ACC112 (cell line): ENCODE measurements around the gene GYPC.
"Not testable (repeated sequence)": the region's sequence is repeated elsewhere in the genome, so short reads cannot be mapped to it uniquely, and the experiment has no call there.

ENCODE experiments used
- H2AFZ ChIP-seq: fragments of 200-600 bp; sonication (generic); one replicate; pipeline ENCODE4 v1.6.0; 2017; ENCODE audit warnings: antibody characterized with exemption, low read length; ENCODE audit not compliant: unreplicated experiment
- H3K27ac ChIP-seq: fragments of 200-600 bp; sonication (generic); 2 replicates; pipeline ENCODE4 v1.5.1; 2014; ENCODE audit warnings: low read depth, mild to moderate bottlenecking, antibody characterized with exemption, low read length, moderate library complexity
- H3K27me3 ChIP-seq: fragments of 200-600 bp; sonication (generic); 2 replicates; pipeline ENCODE4 v1.6.1; 2014; ENCODE audit warnings: mild to moderate bottlenecking, antibody characterized with exemption, low read length, moderate library complexity, mixed read lengths; ENCODE audit not compliant: insufficient read depth
- H3K36me3 ChIP-seq: fragments of 200-600 bp; sonication (generic); 2 replicates; pipeline ENCODE4 v1.6.1; 2016; ENCODE audit warnings: mild to moderate bottlenecking, antibody characterized with exemption, low read length, moderate library complexity, mixed read lengths; ENCODE audit not compliant: insufficient read depth
- H3K4me1 ChIP-seq: fragments of 200-600 bp; sonication (generic); one replicate; pipeline ENCODE4 v1.6.1; 2016; ENCODE audit warnings: low read length, mixed read lengths; ENCODE audit not compliant: insufficient read depth, unreplicated experiment, control insufficient read depth
- H3K4me3 ChIP-seq: fragments of 200-600 bp; sonication (generic); 2 replicates; pipeline ENCODE4 v1.5.1; 2014; ENCODE audit warnings: mild to moderate bottlenecking, low read depth, low read length
- H3K79me2 ChIP-seq: fragments of 200-600 bp; sonication (generic); one replicate; pipeline ENCODE4 v1.6.0; 2016; ENCODE audit warnings: low read length; ENCODE audit not compliant: control insufficient read depth, unreplicated experiment, insufficient read depth

GYPC gene

GRCh38 chr2:126685629-126686028, 29.7 kb downstream of the GYPC start:
- no peaks in the 10 kb centered on the region for H3K4me1 ChIP-seq
- H3K4me3 ChIP-seq: no peak overlapping the region
- H2AFZ ChIP-seq: no peak overlapping the region
- H3K27me3 ChIP-seq: no peaks in the 10 kb centered on the region
- H3K79me2 ChIP-seq: no peaks in the 10 kb centered on the region
- no peak overlapping the region for H3K27ac ChIP-seq
- H3K36me3 ChIP-seq: no peaks in the 10 kb centered on the region

- Histone ChIP-seq H3K79me2 (no peaks in the 10 kb centered on the region), H3K4me3 (no peak overlapping the region), H3K27me3 (no peaks in the 10 kb centered on the region), H3K27ac (no peak overlapping the region), H2AFZ (no peak overlapping the region), H3K4me1 (no peaks in the 10 kb centered on the region), H3K36me3 (no peaks in the 10 kb centered on the region)
Observed at GRCh38 chr2:126686286-126686685, 30.3 kb downstream of the GYPC start.

- Histone ChIP-seq H3K4me1 (no peaks in the 10 kb centered on the region), H3K27ac (no peak overlapping the region), H3K4me3 (no peak overlapping the region), H3K36me3 (no peaks in the 10 kb centered on the region), H3K79me2 (no peaks in the 10 kb centered on the region), H2AFZ (no peak overlapping the region), H3K27me3 (no peaks in the 10 kb centered on the region)
Observed at GRCh38 chr2:126686841-126687485, 31.0 kb downstream of the GYPC start.

- Histone ChIP-seq H3K4me1 (no peaks in the 10 kb centered on the region), H3K79me2 (no peaks in the 10 kb centered on the region), H3K27me3 (no peaks in the 10 kb centered on the region), H3K36me3 (no peaks in the 10 kb centered on the region), H3K4me3 (no peak overlapping the region), H3K27ac (no peak overlapping the region), H2AFZ (no peak overlapping the region)
Observed at GRCh38 chr2:126687503-126687902, 31.5 kb downstream of the GYPC start.

GRCh38 chr2:126688594-126688993, 32.6 kb downstream of the GYPC start:
- not testable (repeated sequence) for H3K4me3 ChIP-seq, H3K36me3 ChIP-seq, H3K27me3 ChIP-seq, H3K27ac ChIP-seq, H3K4me1 ChIP-seq, H3K79me2 ChIP-seq, H2AFZ ChIP-seq

GRCh38 chr2:126692241-126692640, 36.3 kb downstream of the GYPC start:
- not testable (repeated sequence) for H2AFZ ChIP-seq, H3K79me2 ChIP-seq, H3K4me1 ChIP-seq, H3K27me3 ChIP-seq, H3K36me3 ChIP-seq, H3K27ac ChIP-seq, H3K4me3 ChIP-seq

- not testable (repeated sequence) for H3K36me3 ChIP-seq, H3K4me1 ChIP-seq, H3K4me3 ChIP-seq
Observed at GRCh38 chr2:126692934-126693592, 37.1 kb downstream of the GYPC start.

GRCh38 chr2:126696644-126697520, 40.9 kb downstream of the GYPC start:
- H3K4me1 ChIP-seq: no peaks in the 10 kb centered on the region
- no peaks in the 10 kb centered on the region for H3K27me3 ChIP-seq
- no peaks in the 10 kb centered on the region for H3K79me2 ChIP-seq
- no peak overlapping the region for H2AFZ ChIP-seq
- H3K4me3 ChIP-seq: no peak overlapping the region
- no peak overlapping the region for H3K27ac ChIP-seq
- H3K36me3 ChIP-seq: no peaks in the 10 kb centered on the region

More at GRCh38 chr2:126692934-126693592, 37.1 kb downstream of the GYPC start:
- not testable (repeated sequence) for H2AFZ ChIP-seq, H3K27ac ChIP-seq, H3K27me3 ChIP-seq, H3K79me2 ChIP-seq

GRCh38 chr2:126698376-126698775, 42.4 kb downstream of the GYPC start:
- Histone ChIP-seq H2AFZ (no peak overlapping the region), H3K4me3 (no peak overlapping the region), H3K27me3 (no peaks in the 10 kb centered on the region), H3K36me3 (no peaks in the 10 kb centered on the region), H3K27ac (no peak overlapping the region), H3K79me2 (no peaks in the 10 kb centered on the region), H3K4me1 (no peaks in the 10 kb centered on the region)

- H3K4me1 ChIP-seq: no peaks in the 10 kb centered on the region
- H3K27me3 ChIP-seq: no peaks in the 10 kb centered on the region
- H3K79me2 ChIP-seq: no peaks in the 10 kb centered on the region
- H3K36me3 ChIP-seq: no peaks in the 10 kb centered on the region
- H2AFZ ChIP-seq: no peak overlapping the region
- no peak overlapping the region for H3K4me3 ChIP-seq
- H3K27ac ChIP-seq: no peak overlapping the region
Observed at GRCh38 chr2:126699018-126699417, 43.1 kb downstream of the GYPC start.
